NT2/D1 (cell line): ENCODE data around the gene MAGEA1.

ENCODE experiments used
- SUZ12 ChIP-seq: IDR thresholded peaks from 2 replicates; pipeline ENCODE4 v1.6.1; 2011; ENCODE audit not compliant: insufficient read length, insufficient read depth; ENCODE audit errors: extremely low read depth
- YY1 ChIP-seq: IDR thresholded peaks from 2 replicates; pipeline ENCODE4 v1.6.1; 2011; ENCODE audit not compliant: insufficient read length, insufficient read depth

DNA sequence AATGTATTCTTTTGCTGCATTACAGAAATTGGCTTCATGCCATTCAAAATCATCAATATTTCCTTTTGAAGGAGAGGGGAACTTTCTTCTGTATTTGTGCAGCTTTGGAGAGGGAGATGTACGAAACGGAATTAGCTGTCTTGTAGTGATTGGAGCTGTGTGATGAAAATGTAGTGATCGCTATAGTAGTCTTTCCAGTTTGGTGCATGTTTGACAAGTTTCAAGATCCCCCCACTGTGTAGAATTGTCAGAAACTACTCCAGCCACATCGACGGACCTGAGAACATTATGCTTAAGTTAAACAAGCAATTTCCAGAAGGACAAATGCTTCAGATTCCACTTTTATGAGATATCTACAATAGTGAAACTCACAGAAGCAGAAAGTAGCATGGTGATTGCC is 21.6 kb upstream of the MAGEA1 start:
- no peak for TF ChIP-seq YY1
- TF ChIP-seq SUZ12 = no peak
